ENCODE results near the gene ACOT8. TPM values are rescaled to one million over a fixed set of nuclear protein-coding genes. Genes with fewer than 3 reads are reported as not detected.

Gene ACOT8
- total and polyA plus RNA-seq, 2 of the 4 experiments (the other 2 are of a cell fraction) = 29.8 to 47.5 TPM

- Histone ChIP-seq H3K4me2 (ENCODE audit: low read depth, low read length) (peak overlapping the region; percentile 98), H4K5ac (ENCODE audit: low read depth, low read length) (no peak overlapping the region), H4K91ac (ENCODE audit: insufficient read depth, low read depth, low read length) (no peak overlapping the region), H2BK5ac (ENCODE audit: low read depth, low read length, poor library complexity, severe bottlenecking) (no peak overlapping the region), H3K27me3 (ENCODE audit: control insufficient read depth, insufficient read depth, low read length) (no peaks in the 10 kb centered on the region), H3K9me3 (ENCODE audit: control insufficient read depth, insufficient read depth, low read length) (no peaks in the 10 kb centered on the region), H3K4ac (ENCODE audit: low read depth, low read length) (no peak overlapping the region), H3K18ac (ENCODE audit: low read depth, low read length) (no peak overlapping the region), H3K23ac (ENCODE audit: low read depth, low read length) (peak overlapping the region; percentile 68; the same call in 1 of the 2 replicates), H3K27ac (ENCODE audit: insufficient read depth, low read length) (no peak overlapping the region), H2BK15ac (ENCODE audit: low read depth, low read length) (no peak overlapping the region), H2AFZ (replicated peaks; ENCODE audit: low read length, poor library complexity) (no peak overlapping the region), H3K4me1 (ENCODE audit: control insufficient read depth, insufficient read depth, low read length) (peaks cover 18% of the 10 kb centered on the region), H3K9ac (ENCODE audit: low read depth, low read length) (peak overlapping the region; percentile 37; the same call in 1 of the 2 replicates), H2AK9ac (replicated peaks; ENCODE audit: low read depth, low read length, poor library complexity) (peak overlapping the region; percentile 23), H3K4me3 (ENCODE audit: insufficient read depth, low read depth, low read length) (no peak overlapping the region), H2BK20ac (ENCODE audit: low read depth, low read length) (no peak overlapping the region), H3K36me3 (ENCODE audit: control insufficient read depth, insufficient read depth, low read length) (peaks cover 14% of the 10 kb centered on the region), H2AK5ac (ENCODE audit: low read depth, low read length) (no peak overlapping the region), H2BK120ac (ENCODE audit: low read depth, low read length) (no peak overlapping the region), H3K56ac (ENCODE audit: extremely low read depth, insufficient read depth, low read length) (no peak overlapping the region), H4K8ac (ENCODE audit: low read depth in 2 of 2, low read length in 2 of 2) (peak overlapping the region in 1 of 2 experiments; percentile 8; a peak in 1 of 4 replicates), H3K9me1 (ENCODE audit: insufficient read depth, low read length) (peaks cover 17% of the 10 kb centered on the region), H3K14ac (replicated peaks; ENCODE audit: low read depth, low read length) (peak overlapping the region; percentile 1; the same call in 1 of the 2 replicates), H4K20me1 (ENCODE audit: insufficient read depth, low read length) (no peaks in the 10 kb centered on the region), H3K79me1 (ENCODE audit: low read depth in 1 of 2, low read length in 2 of 2) (peaks cover 15 to 27% of the 10 kb centered on the region in 2 experiments)
- in situ Hi-C loops (cut with MboI; ENCODE audit: low sequenced_read_pairs) = no loop called here
- CTCF ChIA-PET = interaction anchor here (1.7 kb wide), 1 partner anchor 135 kb away, joined by 3 read pairs; no protein-coding TSS in a partner anchor
- DNase-seq (no peak), ATAC-seq (ENCODE audit: low read depth) (no peak)
- dilution Hi-C loops (cut with HindIII; ENCODE audit: low sequenced_read_pairs, unreplicated experiment) = no loop called here
- TF ChIP-seq CEBPB (IDR thresholded peaks at IDR 0.05; ENCODE audit: low read depth, low read length) = no peak
- no peak for TF ChIP-seq RFX5 (IDR thresholded peaks at IDR 0.05; ENCODE audit: low read depth, low read length)
- TF ChIP-seq POLR2A (IDR thresholded peaks at IDR 0.05; ENCODE audit: low read depth, low read length) = no peak
- no peak for TF ChIP-seq CHD1 (IDR thresholded peaks at IDR 0.05; ENCODE audit: low read depth, low read length)
- no peak for TF ChIP-seq SMC3 (IDR thresholded peaks at IDR 0.05; ENCODE audit: low read depth, low read length)
- no peak for TF ChIP-seq MXI1 (IDR thresholded peaks at IDR 0.05; ENCODE audit: borderline replicate concordance, low read depth, low read length)
- TF ChIP-seq RCOR1 (IDR thresholded peaks at IDR 0.05; ENCODE audit: insufficient replicate concordance, low read length) = no peak
- no peak for TF ChIP-seq FOS (IDR thresholded peaks at IDR 0.05; ENCODE audit: low read depth, low read length)
- no peak for TF ChIP-seq BHLHE40 (IDR thresholded peaks at IDR 0.05; ENCODE audit: low read depth, low read length)
- no peak for TF ChIP-seq USF2 (IDR thresholded peaks at IDR 0.05; ENCODE audit: low read depth, low read length)
- no peak for TF ChIP-seq ELK1 (IDR thresholded peaks at IDR 0.05; ENCODE audit: borderline replicate concordance, low read depth, low read length)
- TF ChIP-seq MAFK (IDR thresholded peaks at IDR 0.05; ENCODE audit: low read depth, low read length) = no peak
- no peak for TF ChIP-seq CTCF (conservative IDR thresholded peaks at IDR 0.05; ENCODE audit: low read depth, low read length)
- TF ChIP-seq MAZ (IDR thresholded peaks at IDR 0.05; ENCODE audit: borderline replicate concordance, low read depth, low read length) = no peak
- TF ChIP-seq RAD21 (IDR thresholded peaks at IDR 0.05; ENCODE audit: low read length) = no peak
- TF ChIP-seq NFE2L2 (IDR thresholded peaks at IDR 0.05; ENCODE audit: low read depth, low read length) = no peak
- POLR2A ChIA-PET (ENCODE audit: unreplicated experiment) = no interaction called here
- intact Hi-C loops (cut with micrococcal nuclease) = loop anchor here (10.0 kb wide), 1 partner anchor 99 kb away; the partner anchor contains the start of gene PCIF1
- no CpG with 5 or more reads among the region's 3 CpGs for WGBS, 2 experiments (ENCODE audit: extremely low coverage in 2 of 2, insufficient read length in 1 of 2)
- BruUV-seq (replicated peaks) = no TSS peak
Observed at GRCh38 chr20:45835329-45835765, 21.8 kb downstream of the ACOT8 start.

All from IMR-90 (cell line).